ENCODE measurements around the gene NR5A2. TPM values are rescaled to one million over a fixed set of nuclear protein-coding genes. Genes with fewer than 3 reads are reported as not detected.

Gene NR5A2
- total RNA-seq, 1 donor from 2014 or later = 0.31 TPM

DNA sequence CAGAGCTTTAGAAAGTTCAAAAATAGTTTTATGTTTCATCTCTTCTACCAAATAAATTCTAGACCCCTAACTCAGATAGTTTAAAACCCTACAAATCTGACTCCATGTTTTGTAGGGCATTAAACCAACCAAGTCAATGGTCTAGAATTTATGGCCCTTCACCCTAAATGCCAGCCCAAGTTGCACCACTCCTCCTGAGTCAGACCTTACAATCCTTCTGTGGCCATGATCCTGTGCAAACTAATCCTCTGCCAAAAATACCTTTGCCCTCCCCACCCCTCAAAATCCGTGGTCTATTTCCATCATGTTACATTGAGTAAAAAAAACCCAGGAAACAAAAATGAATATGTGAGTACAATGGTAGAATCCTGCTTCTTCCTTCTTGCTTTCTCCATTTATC, 179.3 kb downstream of the NR5A2 start:
- no peak for DNase-seq

DNA sequence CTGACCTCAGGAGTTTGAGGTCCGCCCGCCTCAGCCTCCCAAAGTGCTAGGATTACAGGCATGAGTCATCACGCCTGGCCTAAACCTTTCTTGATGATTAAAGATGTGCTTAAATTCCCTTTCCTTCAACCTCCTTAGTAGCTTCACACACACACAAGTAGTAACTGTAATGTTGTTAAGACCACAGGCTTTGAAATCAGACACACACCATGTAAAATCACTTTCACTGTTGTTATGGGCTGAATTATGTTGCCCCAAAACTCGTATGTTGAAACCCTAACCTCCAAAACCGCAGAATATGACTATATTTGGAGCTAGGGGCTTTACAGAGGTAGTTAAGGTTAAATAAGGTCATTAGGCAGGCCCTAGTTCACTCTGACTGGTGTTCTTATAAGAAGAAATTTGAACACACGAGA, 180.2 kb downstream of the NR5A2 start:
- no peak for DNase-seq

DNA sequence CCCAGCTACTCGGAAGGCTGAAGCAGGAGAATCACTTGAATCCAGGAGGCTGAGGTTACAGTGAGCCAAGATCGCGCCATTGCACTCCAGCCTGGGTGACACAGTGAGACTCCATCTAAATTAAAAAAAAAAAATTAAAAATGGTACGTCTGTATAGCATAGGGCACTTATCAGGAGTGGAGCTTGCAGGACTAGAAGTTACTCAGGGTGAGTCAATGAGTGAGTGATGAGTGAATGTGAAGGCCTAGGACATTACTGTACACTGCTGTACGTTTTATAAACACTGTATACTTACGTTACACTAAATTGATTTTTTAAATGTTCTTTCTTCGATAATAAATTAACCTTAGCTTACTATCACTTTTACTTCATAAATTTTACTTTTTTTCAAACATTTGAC, 183.6 kb downstream of the NR5A2 start:
- DNase-seq = no peak

DNA sequence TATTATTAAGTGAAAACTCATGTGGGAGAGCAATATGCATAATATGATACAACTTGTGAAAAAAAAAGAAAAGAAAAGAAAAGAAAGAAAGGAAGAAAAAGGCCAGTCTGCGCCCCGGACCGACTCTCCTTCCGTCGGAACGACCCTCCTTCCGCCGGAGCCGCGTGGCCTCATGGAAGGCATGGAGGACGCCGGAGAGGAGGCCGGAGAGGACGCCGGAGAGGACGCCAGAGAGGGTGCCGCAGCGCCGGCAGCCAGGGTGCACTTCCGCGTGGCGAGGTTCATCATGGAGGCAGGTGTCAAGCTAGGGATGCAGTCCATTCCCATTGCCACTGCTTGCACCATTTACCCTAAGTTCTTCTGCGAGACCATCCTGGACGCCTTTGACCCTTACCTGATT, 185.9 kb downstream of the NR5A2 start:
- no peak for DNase-seq

DNA sequence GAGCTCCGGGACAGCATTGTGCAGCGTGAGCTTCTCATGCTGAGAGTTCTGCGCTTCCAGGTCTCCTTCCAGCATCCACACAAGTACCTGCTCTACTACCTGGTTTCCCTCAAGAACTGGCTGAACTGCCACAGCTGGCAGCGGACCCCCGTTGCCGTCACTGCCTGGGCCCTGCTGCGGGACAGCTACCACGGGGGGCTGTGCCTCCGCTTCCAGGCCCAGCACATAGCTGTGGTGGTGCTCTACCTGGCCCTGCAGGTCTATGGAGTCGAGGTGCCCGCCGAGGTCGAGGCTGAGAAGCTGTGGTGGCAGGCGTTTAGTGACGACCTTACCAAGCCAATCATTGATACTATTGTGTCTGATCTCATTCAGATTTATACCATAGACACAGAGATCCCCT, 186.4 kb downstream of the NR5A2 start:
- no peak for DNase-seq

DNA sequence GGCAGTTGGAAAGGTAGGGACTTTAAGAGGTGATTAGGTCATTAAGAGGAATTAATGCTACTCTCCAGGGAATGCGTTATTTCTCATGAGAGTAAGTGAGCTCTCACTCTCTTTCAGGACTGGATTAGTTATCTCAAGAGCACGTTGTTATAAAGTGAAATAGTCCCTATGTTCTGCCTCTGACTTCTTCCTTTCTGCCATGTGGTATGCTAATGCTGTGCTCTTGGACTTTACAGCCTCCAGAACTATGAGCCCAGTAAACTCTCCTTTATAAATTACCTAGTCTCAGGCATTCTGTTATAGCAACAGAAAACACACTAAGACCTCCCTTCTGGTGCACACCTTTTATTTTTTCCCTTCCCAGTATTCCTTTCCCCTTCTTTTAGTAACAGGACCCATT, 187.8 kb downstream of the NR5A2 start:
- DNase-seq = no peak

DNA sequence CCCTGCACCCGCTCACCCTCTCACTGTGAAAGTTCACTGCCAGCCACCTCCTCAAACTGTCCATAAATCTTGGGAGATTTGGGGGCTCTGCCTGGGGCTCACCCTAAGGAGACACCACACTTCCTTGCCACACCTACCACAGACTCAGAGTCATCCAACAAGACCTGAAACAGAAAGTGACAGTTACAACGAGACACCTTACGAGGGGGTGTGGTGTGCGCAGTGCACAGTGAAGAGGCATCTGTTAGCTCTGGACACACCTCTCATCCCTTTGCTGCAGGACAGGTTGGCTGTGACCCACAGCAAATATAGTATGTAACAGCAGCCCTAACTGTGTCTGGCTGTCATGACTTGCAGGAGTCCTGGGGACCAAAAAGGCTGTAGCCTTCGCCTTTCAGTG, 190.2 kb downstream of the NR5A2 start:
- no peak for DNase-seq

DNA sequence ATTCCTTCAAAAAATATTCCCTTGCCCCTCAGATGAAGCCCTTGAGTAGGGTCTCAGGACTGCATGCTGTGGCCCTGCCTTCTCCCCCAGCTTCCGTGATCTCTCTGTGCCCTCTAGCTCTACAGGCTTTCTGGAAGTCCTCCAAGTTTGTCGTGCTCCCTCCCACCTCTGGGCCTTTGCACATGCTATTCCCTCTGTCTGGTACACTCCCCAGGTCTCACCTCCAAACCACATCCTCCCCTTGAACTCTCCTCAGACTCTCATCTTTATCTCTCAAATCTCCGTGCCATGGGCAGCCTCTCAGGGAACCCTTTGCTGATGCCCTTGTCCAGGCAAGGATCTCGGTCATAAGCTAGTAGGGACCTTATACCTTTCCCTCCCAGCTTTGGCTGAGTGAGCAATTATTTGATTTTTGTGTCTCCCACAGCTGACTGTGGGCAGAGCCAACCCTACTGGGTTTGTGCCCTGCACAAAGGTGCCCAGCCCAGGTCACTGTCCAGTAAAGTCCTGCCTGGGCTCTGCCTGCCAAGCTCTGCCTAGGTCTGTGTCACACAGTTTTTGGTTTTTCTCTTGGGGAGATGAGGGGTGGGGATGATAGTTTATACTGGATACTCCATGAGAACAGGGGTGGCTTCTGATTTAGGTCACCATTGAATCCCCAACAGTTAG, 194.2 kb downstream of the NR5A2 start:
- no peak for DNase-seq

DNA sequence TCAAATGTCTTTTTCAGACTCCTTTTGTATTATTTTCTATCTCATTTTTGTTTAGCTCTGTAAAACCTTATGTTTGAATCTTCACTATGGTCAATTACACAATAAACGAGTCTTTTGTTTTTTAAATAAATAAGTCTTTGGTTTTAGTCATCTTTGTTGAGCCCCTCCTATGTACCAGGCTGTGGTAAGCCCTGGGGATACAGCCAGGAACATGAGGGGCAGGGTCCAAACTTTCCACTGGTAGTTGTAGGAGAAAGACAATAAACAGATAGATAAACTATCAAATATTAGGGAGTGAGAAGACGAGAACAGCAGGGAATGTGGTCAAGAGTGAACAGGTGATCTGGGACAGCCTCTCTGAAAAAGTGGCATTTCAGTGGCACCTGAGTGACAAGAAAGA, 195.7 kb downstream of the NR5A2 start:
- DNase-seq = no peak

DNA sequence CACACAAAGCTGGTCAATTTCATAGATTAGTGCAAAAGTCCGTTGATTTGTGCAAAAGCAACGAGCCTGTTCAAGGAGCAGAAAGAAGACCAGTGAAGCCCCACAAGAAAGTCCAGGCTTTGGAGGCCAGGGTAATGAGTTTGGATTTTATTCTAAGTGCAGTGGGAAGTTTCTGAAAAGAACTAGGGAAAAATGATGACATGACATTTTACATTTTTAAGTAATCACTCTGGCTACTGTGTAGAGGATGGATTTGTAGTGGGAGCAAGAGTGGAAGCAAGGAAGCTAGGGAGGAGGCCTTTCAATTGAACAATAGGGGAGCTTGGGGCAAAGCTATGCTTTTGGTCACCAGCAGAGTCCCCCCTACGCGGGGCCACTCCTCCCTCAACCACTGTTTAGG, 196.1 kb downstream of the NR5A2 start:
- no peak for DNase-seq

DNA sequence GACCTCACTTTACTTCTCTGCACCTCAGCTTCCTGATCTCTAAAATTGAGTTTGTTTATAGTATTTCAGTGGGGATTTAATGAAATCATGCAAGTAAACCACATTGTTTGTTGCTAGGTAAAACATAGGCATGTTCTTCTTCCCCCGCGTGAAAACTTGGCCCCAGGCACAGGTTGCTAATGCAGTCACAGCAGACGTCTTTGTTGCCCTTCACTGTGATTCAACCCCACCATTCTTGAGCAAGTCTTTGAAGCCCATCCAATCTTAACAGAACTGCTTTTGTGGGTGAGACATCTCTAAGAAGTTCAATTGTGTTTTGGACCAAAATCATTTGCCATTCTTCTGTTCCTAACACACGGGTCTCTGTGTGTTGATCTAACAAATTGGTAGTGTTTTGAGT, 196.8 kb downstream of the NR5A2 start:
- DNase-seq = no peak

DNA sequence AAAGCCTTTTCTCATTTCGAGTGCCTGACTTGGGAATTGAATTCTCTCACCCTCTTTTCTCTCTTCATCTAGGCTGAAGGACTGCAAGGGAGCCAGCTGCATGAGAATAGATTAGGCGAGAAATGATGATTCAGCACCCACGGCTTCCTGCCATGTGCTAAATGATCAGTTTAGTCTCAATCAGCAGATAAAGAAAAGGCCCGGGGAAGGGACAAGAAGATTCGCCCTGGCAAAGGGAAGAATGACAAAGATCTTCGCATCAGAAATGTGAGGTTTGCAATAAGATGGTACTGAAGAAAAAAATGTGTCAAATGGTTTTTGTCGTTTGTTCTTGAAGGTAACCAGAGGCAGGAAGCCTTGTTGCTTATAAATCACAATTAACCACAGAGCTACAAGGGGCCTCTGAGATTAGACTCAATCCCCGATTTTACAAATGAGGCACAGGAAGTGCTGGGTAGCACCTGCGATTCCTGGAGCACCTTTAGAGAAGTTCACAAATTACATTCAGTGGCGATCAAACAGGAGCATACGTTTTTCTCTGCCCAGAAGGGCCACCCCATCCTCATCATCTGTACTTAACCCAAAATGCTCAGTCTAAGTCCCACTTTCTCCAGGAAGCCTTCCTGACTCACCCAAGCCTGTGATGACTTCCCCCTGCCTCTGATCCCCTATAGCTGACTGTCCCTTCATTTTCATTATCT, 198.9 kb downstream of the NR5A2 start:
- DNase-seq = no peak

DNA sequence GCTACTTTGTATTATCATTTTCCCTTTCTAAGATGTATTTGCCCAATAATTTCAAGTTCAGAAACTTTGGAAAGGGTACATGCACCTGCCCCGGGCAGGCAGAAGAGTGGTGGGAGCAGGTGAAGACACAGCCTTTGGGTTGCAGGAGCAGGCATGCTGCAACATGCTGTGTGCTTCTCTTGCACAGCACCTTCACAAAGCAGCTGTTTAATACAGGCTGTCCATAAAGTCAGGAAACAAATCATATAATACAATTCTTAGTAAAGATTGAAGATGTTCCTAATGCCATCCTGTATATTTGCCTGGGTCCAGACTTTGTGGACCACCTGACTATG, 199.4 kb downstream of the NR5A2 start:
- no peak for DNase-seq

Small RNAs within 50 kb of the gene (small RNA-seq; reads per million reads assigned to genes)
- gene RNU6-570P = not detected
- gene RNU6-609P = not detected
- gene RNU6-716P = not detected

Measured in occipital lobe (tissue), 3 donors.